Vagina (tissue), 2 donors: ENCODE measurements around the gene ZBTB7C.

ENCODE experiments used
- CTCF ChIP-seq, 3 experiments: fragments of 450-650 bp in 2 of 3; fragments of 200-600 bp in 1 of 3; sonication (generic) in 1 of 3; IDR thresholded peaks; one replicate each; pipeline ENCODE4 v1.5.1; 2017 to 2019; ENCODE audit warnings: antibody characterized with exemption in 3 of 3, mild to moderate bottlenecking in 2 of 3, moderate library complexity in 2 of 3
- POLR2AphosphoS5 ChIP-seq, 2 donors: sonication (generic); formaldehyde crosslinking; IDR thresholded peaks; one replicate each; pipeline ENCODE4 v1.9.0; 2017; ENCODE audit warnings: antibody characterized with exemption in 2 of 2, mild to moderate bottlenecking in 2 of 2, low read depth in 1 of 2; ENCODE audit not compliant: insufficient read depth in 1 of 2

GRCh38 chr18:48124857-48125626 is 284.1 kb downstream of the ZBTB7C start:
- TF ChIP-seq POLR2AphosphoS5 (IDR thresholded peaks at IDR 0.05; ENCODE audit: insufficient read depth in 1 of 2, low read depth in 1 of 2): no peak
- TF ChIP-seq CTCF (IDR thresholded peaks at IDR 0.05): no peak
